BLaER1 treated with 17β-estradiol and CSF1 and Interleukin-3, amounts not matched to agents 10 nM and 100 nM (cell line): ENCODE data around the gene OSGIN1.

Experiments
- H3K27ac ChIP-seq, 11 experiments: shearing (Covaris generic); formaldehyde crosslinking; 2 replicates each; pipeline ENCODE4 v1.8.1; 2022
- H3K27me3 ChIP-seq, 11 experiments: shearing (Covaris generic); formaldehyde crosslinking; 2 replicates each; pipeline ENCODE4 v1.8.1; 2022
- H3K36me3 ChIP-seq, 11 experiments: shearing (Covaris generic); formaldehyde crosslinking; 2 replicates each; pipeline ENCODE4 v1.8.1; 2022
- H3K4me1 ChIP-seq, 10 experiments: shearing (Covaris generic); formaldehyde crosslinking; 2 replicates each; pipeline ENCODE4 v1.8.1; 2022
- H3K4me2 ChIP-seq, 11 experiments: shearing (Covaris generic); formaldehyde crosslinking; 2 replicates each; pipeline ENCODE4 v1.8.1; 2022
- H3K4me3 ChIP-seq, 10 experiments: shearing (Covaris generic); formaldehyde crosslinking; 2 replicates each; pipeline ENCODE4 v1.8.1; 2022
- H3K9ac ChIP-seq, 11 experiments: shearing (Covaris generic); formaldehyde crosslinking; 2 replicates each; pipeline ENCODE4 v1.8.1; 2022
- H3K9me3 ChIP-seq, 11 experiments: shearing (Covaris generic); formaldehyde crosslinking; replicated peaks in 1 of 11; 2 replicates each; pipeline ENCODE4 v1.8.1; 2022
- H4K20me1 ChIP-seq, 11 experiments: shearing (Covaris generic); formaldehyde crosslinking; 2 replicates each; pipeline ENCODE4 v1.8.1; 2022
- Cebpa-rat ChIP-seq, 11 experiments: shearing (Covaris generic); IDR thresholded peaks; 2 replicates each; pipeline ENCODE4 v1.8.1; 2022

Gene OSGIN1

GRCh38 chr16:83992624-83993023 is 39.6 kb downstream of the OSGIN1 start:
- H3K4me3 ChIP-seq: no peak overlapping the region
- peaks cover 0 to 4% (median 0%) of the 10 kb centered on the region in 11 experiments; a peak in 2 of 22 replicates for H3K27me3 ChIP-seq
- peaks cover 0 to 13% (median 0%) of the 10 kb centered on the region in 11 experiments; a peak in 5 of 22 replicates for H3K9me3 ChIP-seq
- peak overlapping the region; percentile 82 to 95 (median 87); a peak in 21 of 22 replicates for H3K4me2 ChIP-seq
- H3K36me3 ChIP-seq: no peaks in the 10 kb centered on the region
- peak overlapping the region in 7 of 11 experiments; percentile 56 to 80 (median 74); a peak in 12 of 22 replicates for H3K27ac ChIP-seq
- peaks cover 44 to 51% (median 48%) of the 10 kb centered on the region in 10 experiments for H3K4me1 ChIP-seq
- TF ChIP-seq Cebpa-rat (IDR thresholded peaks at IDR 0.05): no peak
- no peaks in the 10 kb centered on the region for H4K20me1 ChIP-seq
- no peak overlapping the region for H3K9ac ChIP-seq

GRCh38 chr16:83994087-83994486 is 41.0 kb downstream of the OSGIN1 start:
- Histone ChIP-seq H3K9me3 (peaks cover 0 to 13% (median 0%) of the 10 kb centered on the region in 11 experiments; a peak in 5 of 22 replicates), H3K4me3 (peak overlapping the region in 2 of 10 experiments; percentile 9 to 29; a peak in 1 of 20 replicates), H3K36me3 (no peaks in the 10 kb centered on the region), H4K20me1 (no peaks in the 10 kb centered on the region), H3K4me2 (peak overlapping the region; percentile 82 to 95 (median 87)), H3K27me3 (peaks cover 0 to 4% (median 0%) of the 10 kb centered on the region in 11 experiments; a peak in 2 of 22 replicates), H3K27ac (peak overlapping the region in 10 of 11 experiments; percentile 49 to 80 (median 72); a peak in 19 of 22 replicates), H3K4me1 (peaks cover 44 to 51% (median 48%) of the 10 kb centered on the region in 10 experiments), H3K9ac (peak overlapping the region in 10 of 11 experiments; percentile 9 to 59 (median 45); a peak in 13 of 22 replicates)
- peak; percentile 77 to 98 (median 94); a peak in 21 of 22 replicates for TF ChIP-seq Cebpa-rat (IDR thresholded peaks at IDR 0.05)

- peaks cover 0 to 2% (median 0%) of the 10 kb centered on the region in 11 experiments; a peak in 2 of 22 replicates for H3K27me3 ChIP-seq
- peaks cover 44 to 51% (median 48%) of the 10 kb centered on the region in 10 experiments for H3K4me1 ChIP-seq
- H3K9me3 ChIP-seq: peaks cover 0 to 13% (median 0%) of the 10 kb centered on the region in 11 experiments; a peak in 5 of 22 replicates
- peak overlapping the region in 10 of 11 experiments; percentile 49 to 80 (median 72); a peak in 19 of 22 replicates for H3K27ac ChIP-seq
- H3K36me3 ChIP-seq: no peaks in the 10 kb centered on the region
- peak overlapping the region in 1 of 10 experiments; percentile 29; a peak in 1 of 20 replicates for H3K4me3 ChIP-seq
- no peaks in the 10 kb centered on the region for H4K20me1 ChIP-seq
- H3K4me2 ChIP-seq: peak overlapping the region; percentile 82 to 95 (median 87)
- H3K9ac ChIP-seq: peak overlapping the region in 10 of 11 experiments; percentile 9 to 59 (median 45); a peak in 14 of 22 replicates
- TF ChIP-seq Cebpa-rat (IDR thresholded peaks at IDR 0.05): no peak
These were observed 41.7 kb downstream of the OSGIN1 start for GRCh38 chr16:83994703-83995102.

- Histone ChIP-seq H3K4me3 (peak overlapping the region in 3 of 10 experiments; percentile 26 to 45 (median 42); a peak in 6 of 20 replicates), H4K20me1 (no peaks in the 10 kb centered on the region), H3K36me3 (no peaks in the 10 kb centered on the region), H3K9me3 (peaks cover 0 to 13% (median 0%) of the 10 kb centered on the region in 11 experiments; a peak in 5 of 22 replicates), H3K27me3 (no peaks in the 10 kb centered on the region; a peak in 1 of 22 replicates), H3K27ac (peak overlapping the region in 8 of 11 experiments; percentile 3 to 80 (median 72); a peak in 12 of 22 replicates), H3K9ac (peak overlapping the region in 7 of 11 experiments; percentile 4 to 39 (median 21); a peak in 6 of 22 replicates), H3K4me1 (peaks cover 44 to 51% (median 48%) of the 10 kb centered on the region in 10 experiments), H3K4me2 (peak overlapping the region; percentile 82 to 95 (median 87))
- TF ChIP-seq Cebpa-rat (IDR thresholded peaks at IDR 0.05): no peak
These were observed 42.7 kb downstream of the OSGIN1 start for GRCh38 chr16:83995754-83996153.

GRCh38 chr16:83996481-83997252 is 43.6 kb downstream of the OSGIN1 start:
- Histone ChIP-seq H4K20me1 (no peaks in the 10 kb centered on the region), H3K9me3 (peaks cover 0 to 10% (median 0%) of the 10 kb centered on the region in 11 experiments; a peak in 5 of 22 replicates), H3K9ac (no peak overlapping the region; a peak in 1 of 22 replicates), H3K27ac (no peak overlapping the region; a peak in 1 of 22 replicates), H3K36me3 (no peaks in the 10 kb centered on the region), H3K27me3 (no peaks in the 10 kb centered on the region; a peak in 1 of 22 replicates), H3K4me3 (no peak overlapping the region), H3K4me1 (peaks cover 44 to 53% (median 48%) of the 10 kb centered on the region in 10 experiments), H3K4me2 (peak overlapping the region; percentile 82 to 95 (median 87); a peak in 20 of 22 replicates)
- no peak for TF ChIP-seq Cebpa-rat (IDR thresholded peaks at IDR 0.05)

GRCh38 chr16:83998091-83998490 is 45.1 kb downstream of the OSGIN1 start:
- Histone ChIP-seq H3K27ac (no peak overlapping the region), H3K9me3 (no peaks in the 10 kb centered on the region), H3K4me3 (no peak overlapping the region), H3K36me3 (no peaks in the 10 kb centered on the region), H3K9ac (no peak overlapping the region), H4K20me1 (no peaks in the 10 kb centered on the region), H3K27me3 (no peaks in the 10 kb centered on the region; a peak in 1 of 22 replicates), H3K4me2 (no peak overlapping the region), H3K4me1 (peaks cover 39 to 45% (median 41%) of the 10 kb centered on the region in 10 experiments)
- no peak for TF ChIP-seq Cebpa-rat (IDR thresholded peaks at IDR 0.05)

- TF ChIP-seq Cebpa-rat (IDR thresholded peaks at IDR 0.05): no peak
- peak overlapping the region in 1 of 11 experiments; percentile 18; a peak in 1 of 22 replicates for H3K9ac ChIP-seq
- 0 out of 22 replicates have a peak, but pooled peaks cover 0 to 6% (median 0%) of the 10 kb centered on the region in 11 experiments for H4K20me1 ChIP-seq
- H3K27ac ChIP-seq: no peak overlapping the region
- H3K4me3 ChIP-seq: no peak overlapping the region
- peaks cover 9 to 14% (median 10%) of the 10 kb centered on the region in 10 experiments for H3K4me1 ChIP-seq
- no peak overlapping the region for H3K4me2 ChIP-seq
- no peaks in the 10 kb centered on the region; a peak in 1 of 22 replicates for H3K27me3 ChIP-seq
- no peaks in the 10 kb centered on the region for H3K36me3 ChIP-seq
- no peaks in the 10 kb centered on the region for H3K9me3 ChIP-seq
These were observed 48.1 kb downstream of the OSGIN1 start for GRCh38 chr16:84000989-84001642.

GRCh38 chr16:84001726-84002125 is 48.7 kb downstream of the OSGIN1 start:
- Histone ChIP-seq H3K4me2 (no peak overlapping the region), H3K4me3 (no peak overlapping the region), H3K9me3 (no peaks in the 10 kb centered on the region), H3K27ac (no peak overlapping the region), H4K20me1 (0 out of 22 replicates have a peak, but pooled peaks cover 0 to 6% (median 0%) of the 10 kb centered on the region in 11 experiments), H3K27me3 (no peaks in the 10 kb centered on the region; a peak in 1 of 22 replicates), H3K4me1 (peaks cover 2 to 8% (median 4%) of the 10 kb centered on the region in 10 experiments; a peak in 18 of 20 replicates), H3K36me3 (no peaks in the 10 kb centered on the region), H3K9ac (no peak overlapping the region)
- TF ChIP-seq Cebpa-rat (IDR thresholded peaks at IDR 0.05): no peak
